Activated CD4-positive, alpha-beta memory T cell treated with anti-CD3 and anti-CD28 coated beads for 36 hours (primary cell): ENCODE results near the gene UBE2R2. TPM values are rescaled to one million over a fixed set of nuclear protein-coding genes. Genes with fewer than 3 reads are reported as not detected.

Experiments used
- CTCF ChIA-PET: fragments of 350-600 bp; sonication (Branson Sonifier 250); formaldehyde crosslinking; loops from one replicate; lab custom pipeline; 2021; ENCODE audit warnings: antibody characterized with exemption, inconsistent platforms; lab: Charles Lee
- POLR2A ChIA-PET: fragments of 350-600 bp; sonication (Branson Sonifier 250); formaldehyde crosslinking; loops from one replicate; lab custom pipeline; 2021; ENCODE audit warnings: antibody characterized with exemption; lab: Charles Lee
- DNase-seq: peaks from one replicate; pipeline ENCODE4 v3.0.0-alpha.2; 2020
- H3K27ac Mint-ChIP-seq: one replicate; pipeline ENCODE4 v1.8.0; 2021; ENCODE audit warnings: mixed read lengths
- H3K27me3 Mint-ChIP-seq: one replicate; pipeline ENCODE4 v1.8.0; 2021; ENCODE audit warnings: mixed read lengths
- H3K36me3 Mint-ChIP-seq: one replicate; pipeline ENCODE4 v1.8.0; 2021; ENCODE audit warnings: mixed read lengths
- H3K4me1 Mint-ChIP-seq: one replicate; pipeline ENCODE4 v1.8.0; 2021; ENCODE audit warnings: low read depth, mixed read lengths
- H3K4me3 Mint-ChIP-seq: one replicate; pipeline ENCODE4 v1.8.0; 2021; ENCODE audit warnings: mild to moderate bottlenecking, mixed read lengths
- H3K9me3 Mint-ChIP-seq: one replicate; pipeline ENCODE4 v1.8.0; 2021; ENCODE audit warnings: mixed read lengths
- intact Hi-C: fragments of 100-400 bp; cut with micrococcal nuclease; formaldehyde crosslinking; loops from one replicate; pipeline ENCODE4 v1.15.1; 2023
- total RNA-seq, 2 experiments: library from RNA; stranded (reverse); gene quantifications; one replicate each; pipeline ENCODE4 v1.2.3, GENCODE V29; 2021

Gene UBE2R2
- total RNA-seq, 2 experiments from 2014 or later: 42.3 to 43.9 TPM

DNA sequence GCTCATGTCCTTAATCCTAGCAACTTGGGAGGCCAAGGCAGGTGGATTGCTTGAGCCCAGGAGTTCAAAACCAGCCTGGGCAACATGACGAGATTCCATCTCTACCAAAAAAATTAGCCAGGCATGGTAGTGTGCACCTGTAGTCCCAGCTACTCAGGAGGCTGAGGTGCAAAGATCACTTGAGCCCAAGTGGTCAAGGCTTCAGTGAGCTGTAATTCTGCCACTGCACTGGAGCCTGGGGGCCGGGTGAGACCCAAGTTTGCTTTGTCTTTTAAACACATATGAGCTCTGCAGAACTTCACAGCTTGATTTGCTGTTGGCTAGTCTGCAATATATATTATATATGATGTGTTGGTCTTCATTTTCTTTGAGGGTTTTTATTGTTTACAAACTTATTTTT lies 89.8 kb downstream of the UBE2R2 start:
- no peak overlapping the region for H3K27ac Mint-ChIP-seq
- ChIA-PET CTCF (no interaction called here), POLR2A (no interaction called here)
- H3K27me3 Mint-ChIP-seq: no peaks in the 10 kb centered on the region
- H3K4me1 Mint-ChIP-seq: peaks cover 10% of the 10 kb centered on the region
- intact Hi-C loops: no loop called here
- H3K4me3 Mint-ChIP-seq: no peak overlapping the region
- H3K36me3 Mint-ChIP-seq: peaks cover 13% of the 10 kb centered on the region
- DNase-seq: no peak
- H3K9me3 Mint-ChIP-seq: no peaks in the 10 kb centered on the region

DNA sequence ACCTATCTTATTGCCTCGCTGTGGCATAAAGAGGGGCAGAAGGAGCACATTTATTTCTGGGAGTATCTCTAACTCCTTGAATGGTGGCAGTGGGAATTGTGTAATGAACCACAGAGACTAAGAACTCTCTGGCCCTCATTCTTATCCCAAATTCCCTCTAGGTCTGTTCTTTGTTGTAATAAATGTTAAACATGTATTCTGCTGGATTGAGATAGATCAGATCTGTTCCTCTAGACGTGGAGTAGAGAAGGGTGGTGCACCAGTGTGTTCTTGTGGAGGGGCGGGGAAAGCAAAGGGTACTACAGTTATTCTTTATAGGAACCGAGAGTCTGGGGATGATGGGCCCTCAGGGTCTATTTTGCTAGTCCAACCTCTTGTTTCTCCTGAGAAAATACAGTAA lies 90.4 kb downstream of the UBE2R2 start:
- peaks cover 10% of the 10 kb centered on the region for H3K4me1 Mint-ChIP-seq
- H3K27me3 Mint-ChIP-seq: no peaks in the 10 kb centered on the region
- H3K36me3 Mint-ChIP-seq: peaks cover 10% of the 10 kb centered on the region
- ChIA-PET POLR2A (no interaction called here), CTCF (no interaction called here)
- H3K27ac Mint-ChIP-seq: peak overlapping the region; percentile 2
- intact Hi-C loops: no loop called here
- no peaks in the 10 kb centered on the region for H3K9me3 Mint-ChIP-seq
- no peak for DNase-seq
- no peak overlapping the region for H3K4me3 Mint-ChIP-seq

DNA sequence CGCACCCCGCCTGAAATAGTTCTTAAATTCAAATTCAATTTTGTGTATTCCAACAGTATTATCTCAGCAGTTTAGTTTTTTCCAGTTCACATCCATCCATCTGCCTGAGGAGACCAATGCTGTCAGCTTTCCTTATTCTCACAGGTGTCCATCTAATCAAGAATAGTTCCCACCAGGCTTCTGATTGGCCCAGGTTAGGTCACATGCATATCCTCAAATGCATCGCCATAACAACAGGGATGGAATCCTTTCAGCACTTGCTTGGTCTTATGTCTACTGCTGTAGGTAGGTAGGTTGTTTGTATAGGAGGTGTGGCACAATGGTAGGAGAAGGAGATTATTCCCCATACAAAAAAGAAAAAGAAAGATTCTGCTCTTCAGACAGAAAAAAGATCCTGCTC lies 91.2 kb downstream of the UBE2R2 start:
- Mint-ChIP-seq H3K36me3 (peaks cover 10% of the 10 kb centered on the region), H3K4me3 (no peak overlapping the region), H3K9me3 (no peaks in the 10 kb centered on the region), H3K27me3 (no peaks in the 10 kb centered on the region), H3K27ac (no peak overlapping the region), H3K4me1 (peaks cover 10% of the 10 kb centered on the region)
- no peak for DNase-seq
- intact Hi-C loops: no loop called here
- ChIA-PET POLR2A (no interaction called here), CTCF (interaction anchor here (1.9 kb wide), 1 partner anchor 94 kb away, joined by 5 read pairs; no protein-coding TSS in a partner anchor)

DNA sequence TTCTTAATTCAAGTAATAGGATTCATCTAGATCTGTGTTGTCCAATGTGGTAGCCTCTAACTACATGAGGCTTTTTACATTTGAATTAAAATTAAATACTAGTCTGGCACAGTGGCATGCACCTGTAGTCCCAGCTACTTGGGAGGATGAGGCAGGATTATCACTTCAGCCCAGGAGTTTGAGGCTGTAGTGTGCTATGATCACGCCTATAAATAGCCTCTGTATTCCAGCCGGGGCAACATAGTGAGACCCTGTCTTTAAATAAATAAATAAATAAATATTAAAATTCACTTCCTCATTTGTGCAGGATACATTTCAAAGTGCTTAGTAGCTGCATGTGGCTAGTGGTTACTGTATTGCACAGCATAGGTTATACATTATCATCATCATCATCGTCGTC lies 91.8 kb downstream of the UBE2R2 start:
- POLR2A ChIA-PET: no interaction called here
- Mint-ChIP-seq H3K27ac (no peak overlapping the region), H3K4me1 (peaks cover 4% of the 10 kb centered on the region), H3K36me3 (peaks cover 9% of the 10 kb centered on the region), H3K27me3 (no peaks in the 10 kb centered on the region), H3K9me3 (no peaks in the 10 kb centered on the region), H3K4me3 (no peak overlapping the region)
- CTCF ChIA-PET: interaction anchor here (0.6 to 1.9 kb wide), 2 partner anchors 95 to 630 kb away, joined by 3 to 5 read pairs; no protein-coding TSS in a partner anchor
- DNase-seq: no peak
- intact Hi-C loops: no loop called here

DNA sequence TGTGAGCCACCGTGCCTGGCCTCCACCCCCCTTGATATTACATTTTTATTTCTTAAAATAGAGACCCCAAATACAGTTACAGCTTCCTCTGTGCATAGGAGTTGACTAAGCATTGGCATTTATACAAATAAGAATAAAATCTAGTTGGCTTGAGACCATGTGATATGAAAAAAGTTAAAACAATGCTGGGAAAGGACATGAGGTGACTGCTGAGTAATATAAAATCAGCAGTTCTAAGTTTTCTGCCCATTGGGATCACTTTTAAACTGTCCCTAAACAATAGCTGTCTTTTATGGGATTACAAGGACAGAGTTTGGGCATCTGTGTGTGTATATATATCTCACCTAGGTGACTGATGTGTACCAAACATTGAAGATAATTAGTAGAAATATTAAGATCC lies 96.6 kb downstream of the UBE2R2 start:
- DNase-seq: no peak
- POLR2A ChIA-PET: no interaction called here
- intact Hi-C loops: no loop called here
- H3K4me3 Mint-ChIP-seq: no peak overlapping the region
- no peaks in the 10 kb centered on the region for H3K4me1 Mint-ChIP-seq
- no peaks in the 10 kb centered on the region for H3K9me3 Mint-ChIP-seq
- CTCF ChIA-PET: interaction anchor here (1.7 kb wide), 1 partner anchor 11 kb away, joined by 6 read pairs; no protein-coding TSS in a partner anchor
- H3K27me3 Mint-ChIP-seq: no peaks in the 10 kb centered on the region
- H3K27ac Mint-ChIP-seq: no peak overlapping the region
- H3K36me3 Mint-ChIP-seq: peaks cover 22% of the 10 kb centered on the region

- ChIA-PET CTCF (interaction anchor here (1.7 kb wide), 1 partner anchor 10 kb away, joined by 6 read pairs; no protein-coding TSS in a partner anchor), POLR2A (no interaction called here)
- H3K27ac Mint-ChIP-seq: no peak overlapping the region
- H3K4me3 Mint-ChIP-seq: no peak overlapping the region
- H3K27me3 Mint-ChIP-seq: no peaks in the 10 kb centered on the region
- no peaks in the 10 kb centered on the region for H3K4me1 Mint-ChIP-seq
- intact Hi-C loops: no loop called here
- DNase-seq: no peak
- peaks cover 33% of the 10 kb centered on the region for H3K36me3 Mint-ChIP-seq
- H3K9me3 Mint-ChIP-seq: no peaks in the 10 kb centered on the region
Measured at GRCh38 chr9:33914887-33915628, 98.1 kb downstream of the UBE2R2 start.

DNA sequence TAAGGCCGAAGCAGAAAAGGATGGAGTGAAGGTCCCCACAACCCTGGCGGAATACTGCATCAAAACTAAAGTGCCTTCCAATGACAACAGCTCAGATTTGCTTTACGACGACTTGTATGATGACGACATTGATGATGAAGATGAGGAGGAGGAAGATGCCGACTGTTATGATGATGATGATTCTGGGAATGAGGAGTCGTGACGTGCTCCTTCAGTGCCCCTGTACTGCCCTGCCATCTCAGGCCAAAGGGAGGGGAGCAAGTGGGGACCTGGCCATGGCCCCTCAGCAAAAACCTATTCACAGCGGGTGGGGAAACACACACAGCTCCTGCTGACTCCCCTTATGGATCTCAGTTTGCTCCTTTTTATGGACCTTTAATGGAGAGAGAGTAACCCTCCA lies 100.1 kb downstream of the UBE2R2 start:
- CTCF ChIA-PET: no interaction called here
- no peaks in the 10 kb centered on the region for H3K27me3 Mint-ChIP-seq

DNA sequence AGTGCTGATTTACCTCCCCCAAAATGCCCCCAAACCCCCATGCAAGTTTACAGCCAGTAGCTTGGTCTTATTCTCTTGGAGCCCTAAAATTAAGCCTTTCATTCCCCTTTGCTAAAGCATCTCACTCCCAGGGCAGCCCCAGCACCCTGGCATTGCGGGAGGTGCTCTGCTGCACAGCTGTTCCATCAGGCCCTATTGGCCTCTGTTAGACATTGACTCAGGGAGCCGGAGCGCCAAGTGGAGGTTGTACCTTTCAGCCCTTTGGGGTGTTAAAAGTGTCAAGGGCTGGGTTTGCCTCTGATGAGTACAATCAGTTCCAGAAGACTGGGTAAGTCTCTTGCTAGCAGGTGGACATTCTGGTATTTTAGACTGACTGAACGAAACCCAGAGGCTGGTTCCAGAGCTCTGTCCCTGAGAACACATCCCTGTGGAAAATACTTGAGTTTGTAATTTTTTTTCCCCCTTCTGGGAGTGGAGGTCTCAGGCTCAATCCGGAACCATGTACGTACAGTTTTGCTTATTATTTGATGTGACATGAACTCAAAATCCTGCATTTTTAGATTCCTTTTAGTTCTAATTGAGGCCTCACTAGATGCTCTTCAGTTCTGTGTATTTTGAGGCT lies 102.4 kb downstream of the UBE2R2 start:
- CTCF ChIA-PET: interaction anchor here (4.8 kb wide), 1 partner anchor 105 kb away, joined by 31 read pairs; no protein-coding TSS in a partner anchor
- DNase-seq: no peak
- no peaks in the 10 kb centered on the region for H3K27me3 Mint-ChIP-seq
- POLR2A ChIA-PET: no interaction called here
- no peaks in the 10 kb centered on the region for H3K9me3 Mint-ChIP-seq
- H3K36me3 Mint-ChIP-seq: peaks cover 43% of the 10 kb centered on the region
- no peaks in the 10 kb centered on the region for H3K4me1 Mint-ChIP-seq
- intact Hi-C loops: no loop called here
- no peak overlapping the region for H3K27ac Mint-ChIP-seq
- no peak overlapping the region for H3K4me3 Mint-ChIP-seq

More for the DNA sequence above, 100.1 kb downstream of the UBE2R2 start:
- H3K4me1 Mint-ChIP-seq: no peaks in the 10 kb centered on the region
- peaks cover 38% of the 10 kb centered on the region for H3K36me3 Mint-ChIP-seq
- no peak overlapping the region for H3K27ac Mint-ChIP-seq
- intact Hi-C loops: no loop called here
- no peak for DNase-seq
- POLR2A ChIA-PET: no interaction called here
- H3K4me3 Mint-ChIP-seq: no peak overlapping the region
- H3K9me3 Mint-ChIP-seq: no peaks in the 10 kb centered on the region

DNA sequence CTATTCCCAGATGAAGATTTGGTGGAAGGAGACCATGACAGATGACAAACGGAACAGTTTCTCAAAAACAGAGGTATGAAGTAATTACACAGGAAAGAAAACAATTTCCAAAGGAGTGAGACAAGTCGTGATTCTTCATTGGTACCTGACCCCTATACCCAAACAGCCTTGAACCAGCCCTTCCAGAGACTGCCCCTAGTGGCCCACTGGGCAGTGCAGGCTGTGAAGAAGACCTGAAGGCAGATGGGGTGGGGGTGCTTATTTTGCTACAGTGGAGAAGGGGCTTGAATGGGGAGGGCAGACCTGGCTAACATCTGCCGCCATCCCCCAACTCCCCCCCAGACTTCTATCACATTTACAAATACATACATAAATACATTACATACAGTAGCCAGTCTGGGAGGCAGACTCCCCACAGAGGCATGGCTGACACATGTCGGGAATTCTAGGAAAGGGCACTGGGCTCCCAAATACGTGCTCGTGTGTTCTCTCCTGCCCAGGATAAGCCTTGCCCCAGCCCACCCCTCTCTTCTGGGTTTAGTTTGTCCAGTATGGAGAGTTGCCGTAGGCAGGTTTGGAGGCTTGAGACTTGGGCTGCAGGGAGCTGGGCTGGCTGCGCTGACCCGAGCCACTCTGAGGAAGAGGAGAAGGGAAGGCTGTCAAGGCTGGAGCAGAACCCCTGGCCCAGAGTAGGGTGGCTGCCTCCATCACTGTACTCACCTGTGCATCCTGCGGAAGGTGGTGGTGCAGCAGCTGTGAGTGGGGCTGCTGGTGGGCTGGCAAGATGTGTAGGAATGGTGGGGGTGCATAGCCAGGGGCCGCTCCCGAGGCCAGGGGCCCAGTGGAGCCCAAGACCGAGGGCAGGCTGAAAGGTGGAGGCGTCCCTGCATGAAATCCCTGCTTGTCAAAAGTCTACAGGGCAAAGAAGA lies 105.3 kb downstream of the UBE2R2 start:
- Mint-ChIP-seq H3K4me1 (no peaks in the 10 kb centered on the region), H3K27me3 (no peaks in the 10 kb centered on the region), H3K9me3 (no peaks in the 10 kb centered on the region), H3K36me3 (peaks cover 43% of the 10 kb centered on the region), H3K27ac (no peak overlapping the region), H3K4me3 (no peak overlapping the region)
- POLR2A ChIA-PET: no interaction called here
- intact Hi-C loops: loop anchor here (5.0 kb wide), 1 partner anchor 110 kb away; no protein-coding TSS in a partner anchor
- CTCF ChIA-PET: interaction anchor here (0.7 to 4.8 kb wide), 2 partner anchors 64 to 108 kb away, joined by 3 to 31 read pairs; no protein-coding TSS in a partner anchor
- DNase-seq: peak; percentile 41

GRCh38 chr9:33923079-33923478 lies 106.1 kb downstream of the UBE2R2 start:
- H3K27me3 Mint-ChIP-seq: no peaks in the 10 kb centered on the region
- peaks cover 41% of the 10 kb centered on the region for H3K36me3 Mint-ChIP-seq
- no peak overlapping the region for H3K4me3 Mint-ChIP-seq
- no peak for DNase-seq
- H3K4me1 Mint-ChIP-seq: no peaks in the 10 kb centered on the region
- H3K27ac Mint-ChIP-seq: no peak overlapping the region
- POLR2A ChIA-PET: interaction anchor here (0.6 kb wide), 1 partner anchor 289 kb away, joined by 3 read pairs; no protein-coding TSS in a partner anchor
- H3K9me3 Mint-ChIP-seq: no peaks in the 10 kb centered on the region
- intact Hi-C loops: loop anchor here (5.0 kb wide), 1 partner anchor 111 kb away; no protein-coding TSS in a partner anchor
- CTCF ChIA-PET: interaction anchor here (4.8 kb wide), 1 partner anchor 109 kb away, joined by 31 read pairs; no protein-coding TSS in a partner anchor

GRCh38 chr9:33923998-33924701 lies 107.2 kb downstream of the UBE2R2 start:
- Mint-ChIP-seq H3K36me3 (peaks cover 34% of the 10 kb centered on the region), H3K27ac (no peak overlapping the region), H3K4me3 (no peak overlapping the region), H3K27me3 (no peaks in the 10 kb centered on the region), H3K4me1 (no peaks in the 10 kb centered on the region), H3K9me3 (no peaks in the 10 kb centered on the region)
- ChIA-PET CTCF (interaction anchor here (1.1 to 3.5 kb wide), 5 partner anchors 10 to 149 kb away, joined by 3 to 19 read pairs (median 6); no protein-coding TSS in a partner anchor), POLR2A (interaction anchor here (0.6 to 1.4 kb wide), 2 partner anchors 15 to 124 kb away, joined by 3 to 4 read pairs; partner anchors contain the start of gene UBAP2)
- no peak for DNase-seq
- intact Hi-C loops: loop anchor here (5.0 kb wide), 1 partner anchor 112 kb away; no protein-coding TSS in a partner anchor
